Caki2 (cell line): ENCODE measurements around the gene MASP2. TPM values are rescaled to one million over a fixed set of nuclear protein-coding genes. Genes with fewer than 3 reads are reported as not detected.
"Not testable (repeated sequence)": the region's sequence is repeated elsewhere in the genome, so short reads cannot be mapped to it uniquely, and the experiment has no call there.

Source experiments
- DNase-seq: peaks from one replicate; pipeline ENCODE4 v3.0.0-alpha.2; 2015; ENCODE audit warnings: low read depth
- in situ Hi-C: cut with HindIII; loops from 2 replicates; pipeline ENCODE4 v1.10.0; 2016; ENCODE audit warnings: low sequenced_read_pairs, low pct_unique_long_range_greater_than_20kb, mixed read lengths
- total RNA-seq: library from RNA; depleted of rRNA; stranded (reverse); fragments of >200 nt; shearing (Covaris generic); gene quantifications from 2 replicates; pipeline ENCODE4 v1.2.3, GENCODE V29; 2014; ENCODE audit warnings: low replicate concordance; rRNA removed

The MASP2 gene
- total RNA-seq, result not detected in 2 replicates

DNA sequence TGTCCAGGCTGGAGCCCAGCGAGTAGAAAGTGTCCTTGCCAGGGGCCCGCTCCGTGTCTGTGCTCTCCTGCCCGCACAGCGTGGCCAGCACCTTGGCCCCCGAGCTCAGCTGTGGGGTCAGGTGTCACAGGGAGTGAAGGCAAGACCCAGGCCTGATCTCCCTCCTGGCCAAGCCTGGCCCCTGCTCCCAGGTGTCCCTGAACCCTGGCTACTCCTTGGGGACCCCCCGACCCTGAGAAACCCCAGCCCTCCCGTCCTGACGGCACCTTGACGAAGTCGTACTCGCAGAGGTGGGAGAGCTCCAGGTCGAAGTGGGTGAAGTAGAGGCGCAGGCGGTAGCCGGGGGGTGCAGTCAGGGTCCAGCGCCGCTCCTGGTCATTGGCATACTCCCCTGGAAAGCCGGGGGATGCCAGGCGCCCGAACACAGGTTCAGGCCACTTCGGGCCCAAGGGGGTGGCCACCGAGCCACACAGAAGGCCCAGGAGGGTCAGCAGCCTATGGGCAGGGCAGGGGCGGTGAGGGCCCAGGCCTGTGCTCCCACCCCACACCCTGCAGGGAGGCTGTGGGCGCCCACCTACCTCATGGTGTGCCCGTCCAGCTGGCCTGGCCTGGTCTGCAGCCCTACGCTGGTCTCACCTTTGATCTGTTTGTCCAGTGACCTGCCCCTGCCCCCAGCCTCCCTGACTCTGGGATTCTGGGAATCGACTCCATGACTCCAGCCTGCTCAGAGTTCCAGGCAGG, at the start of gene MASP2:
Gene MASP2 (minus strand): TSS at position 615 of the 741 bp plus-strand sequence. CDS start 32 bp downstream, at position 583.
- in situ Hi-C loops, result no loop called here
- no peak for DNase-seq

- in situ Hi-C loops, result not testable (repeated sequence)
Measured at GRCh38 chr1:11083784-11084183, 36.7 kb upstream of the MASP2 start.

DNA sequence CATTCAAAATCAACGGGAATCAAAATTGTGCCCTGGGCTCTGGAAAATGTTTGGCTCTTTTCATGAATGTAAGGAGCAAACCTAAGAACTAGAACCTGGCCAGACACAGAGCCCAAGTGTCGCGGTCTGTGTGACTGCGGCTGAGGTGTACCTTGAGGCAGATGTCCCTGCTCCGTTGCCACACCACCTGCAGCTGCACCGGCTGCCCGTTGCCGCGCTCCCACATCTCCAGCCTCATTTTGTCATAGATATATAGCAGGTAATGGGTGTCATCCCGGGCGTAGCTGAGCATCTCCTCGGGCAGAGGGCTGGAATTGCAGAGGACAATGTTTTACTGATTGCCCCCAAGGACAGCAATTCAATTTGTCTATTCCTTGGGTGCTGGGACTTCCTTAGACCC, 33.9 kb upstream of the MASP2 start:
- in situ Hi-C loops, result no loop called here
- no peak for DNase-seq

More at GRCh38 chr1:11083784-11084183, 36.7 kb upstream of the MASP2 start:
- DNase-seq, result not testable (repeated sequence)

DNA sequence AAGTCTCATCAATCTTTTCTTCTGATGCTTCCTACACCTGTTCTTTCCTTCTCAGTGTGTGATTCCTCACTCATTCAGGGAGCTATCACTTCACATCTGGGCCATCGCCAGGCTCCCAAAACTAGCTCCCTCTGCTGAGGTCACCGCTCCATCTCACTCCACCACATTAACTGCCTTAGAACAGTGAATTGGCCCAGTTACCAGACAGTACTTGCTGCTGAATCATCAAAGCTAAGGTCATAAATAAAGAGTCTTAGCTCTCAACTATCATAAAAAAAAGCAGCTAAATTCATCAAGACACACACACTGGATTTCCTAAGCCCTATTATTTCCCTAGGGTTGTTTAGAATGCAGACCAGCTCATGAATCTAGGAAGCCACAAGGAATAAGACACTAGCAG, 31.6 kb upstream of the MASP2 start:
- in situ Hi-C loops, result no loop called here
- DNase-seq, result no peak

GRCh38 chr1:11073398-11073797, 26.4 kb upstream of the MASP2 start:
- in situ Hi-C loops, DNase-seq: not testable (repeated sequence)

GRCh38 chr1:11072216-11072917, 25.3 kb upstream of the MASP2 start:
- in situ Hi-C loops, result no loop called here

GRCh38 chr1:11071463-11072215, 24.6 kb upstream of the MASP2 start:
- in situ Hi-C loops, result no loop called here
- DNase-seq, result no peak

More at GRCh38 chr1:11072216-11072917, 25.3 kb upstream of the MASP2 start:
- DNase-seq, result no peak

- in situ Hi-C loops, result no loop called here
- no peak for DNase-seq
Measured at GRCh38 chr1:11070876-11071275, 23.8 kb upstream of the MASP2 start.

DNA sequence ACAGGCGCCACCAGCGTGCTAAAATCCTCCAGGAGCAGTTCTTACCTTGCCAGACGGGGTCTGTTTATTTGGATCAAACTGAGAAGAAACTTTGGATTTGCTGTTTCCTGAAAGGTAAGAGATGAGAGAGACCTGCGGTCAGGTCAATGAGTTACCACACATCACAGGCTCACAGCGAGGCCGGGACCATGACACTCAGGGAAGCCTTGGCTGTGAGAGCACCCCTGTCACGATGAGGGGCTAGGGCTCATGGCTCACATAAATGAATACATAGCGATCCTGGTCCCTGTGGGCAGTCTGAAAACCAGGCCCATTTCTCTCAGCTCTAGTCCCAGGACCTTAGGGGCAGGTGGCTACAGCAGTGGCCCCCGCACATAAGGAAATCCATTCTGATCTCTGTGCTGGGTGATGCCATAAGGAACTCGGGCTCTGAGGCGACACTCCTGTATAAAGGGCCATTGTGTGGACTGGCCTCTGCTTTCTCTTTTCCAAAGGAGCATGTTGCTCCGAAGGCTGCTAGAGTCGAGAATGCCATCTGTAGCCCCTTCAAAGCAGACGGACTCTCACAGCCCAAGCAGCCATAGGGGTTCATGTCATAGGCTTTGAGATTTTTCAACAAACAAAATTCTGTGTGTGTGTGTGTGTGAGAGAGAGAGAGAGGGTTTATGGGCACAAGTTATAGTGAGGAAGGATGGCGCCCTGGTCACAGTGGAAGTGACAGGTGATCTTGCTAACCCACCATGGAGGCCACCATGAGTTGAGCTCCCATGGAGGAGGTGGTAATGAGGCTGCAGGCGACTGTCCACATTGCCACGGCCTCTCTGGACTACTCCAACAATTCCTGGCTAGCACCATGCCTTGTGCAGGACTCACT, 21.8 kb upstream of the MASP2 start:
- in situ Hi-C loops, result no loop called here
- DNase-seq, result no peak

DNA sequence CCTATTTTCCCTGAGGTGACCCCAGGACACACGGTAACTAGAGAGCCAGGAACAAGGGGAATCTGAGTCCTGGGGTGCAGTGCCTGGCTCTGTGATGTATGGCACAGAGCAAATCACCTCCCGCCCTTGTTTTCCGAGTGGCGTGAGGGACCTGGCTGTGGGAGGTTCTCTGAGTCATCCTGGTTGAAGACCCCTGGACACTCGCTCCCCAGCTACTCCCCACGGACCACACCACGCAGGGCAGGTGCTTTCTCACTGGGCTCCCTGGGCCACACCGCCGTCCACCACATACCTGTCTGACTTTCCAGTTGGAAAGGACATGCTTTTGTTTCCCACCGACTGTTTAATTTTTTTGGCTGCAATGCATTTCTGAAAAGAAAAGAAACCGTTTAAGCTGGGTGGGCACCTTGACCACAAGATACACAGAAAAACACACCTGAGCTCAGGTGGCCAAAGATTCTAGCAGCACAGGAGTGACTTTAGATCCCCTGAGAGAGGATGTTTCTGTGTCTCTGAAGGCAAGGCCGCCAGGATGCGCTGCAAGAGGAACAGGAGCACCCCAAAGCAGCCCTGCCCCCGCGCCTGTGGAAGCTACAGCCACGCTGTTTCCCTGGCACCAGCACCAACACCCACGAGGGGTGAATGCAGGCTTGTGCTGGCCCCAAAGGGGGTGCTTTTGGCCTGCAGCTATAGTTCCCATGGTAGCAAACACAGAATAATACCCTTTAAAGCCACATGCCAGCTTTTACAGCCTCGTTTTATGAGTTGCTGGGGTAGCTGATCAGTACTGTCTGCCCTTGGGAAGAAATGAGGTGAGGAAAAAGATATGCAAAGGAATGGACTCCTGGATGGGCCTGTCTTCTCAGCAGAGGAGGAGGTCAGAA, 20.9 kb upstream of the MASP2 start:
- no peak for DNase-seq
- in situ Hi-C loops, result no loop called here

DNA sequence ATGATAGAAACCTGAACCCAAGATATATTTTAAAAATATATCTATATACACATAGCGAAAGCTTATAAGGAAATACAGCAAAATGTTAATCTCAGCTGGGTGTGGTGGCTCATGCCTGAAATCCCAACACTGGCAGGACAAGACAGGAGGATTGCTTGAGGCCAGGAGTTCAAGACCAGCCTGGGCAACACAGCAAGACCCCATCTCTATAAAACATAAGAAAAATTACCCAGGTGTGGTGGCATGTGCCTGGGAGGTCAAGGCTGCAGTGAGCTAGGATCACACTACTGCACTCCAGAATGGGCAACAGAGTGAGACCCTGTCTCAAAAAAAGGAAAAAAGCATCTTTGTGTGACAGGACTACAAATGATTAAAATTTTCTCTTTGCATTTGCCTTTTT, 18.8 kb upstream of the MASP2 start:
- no peak for DNase-seq
- in situ Hi-C loops, result no loop called here

- in situ Hi-C loops, result no loop called here
- no peak for DNase-seq
Measured at GRCh38 chr1:11064942-11065341, 17.9 kb upstream of the MASP2 start.

DNA sequence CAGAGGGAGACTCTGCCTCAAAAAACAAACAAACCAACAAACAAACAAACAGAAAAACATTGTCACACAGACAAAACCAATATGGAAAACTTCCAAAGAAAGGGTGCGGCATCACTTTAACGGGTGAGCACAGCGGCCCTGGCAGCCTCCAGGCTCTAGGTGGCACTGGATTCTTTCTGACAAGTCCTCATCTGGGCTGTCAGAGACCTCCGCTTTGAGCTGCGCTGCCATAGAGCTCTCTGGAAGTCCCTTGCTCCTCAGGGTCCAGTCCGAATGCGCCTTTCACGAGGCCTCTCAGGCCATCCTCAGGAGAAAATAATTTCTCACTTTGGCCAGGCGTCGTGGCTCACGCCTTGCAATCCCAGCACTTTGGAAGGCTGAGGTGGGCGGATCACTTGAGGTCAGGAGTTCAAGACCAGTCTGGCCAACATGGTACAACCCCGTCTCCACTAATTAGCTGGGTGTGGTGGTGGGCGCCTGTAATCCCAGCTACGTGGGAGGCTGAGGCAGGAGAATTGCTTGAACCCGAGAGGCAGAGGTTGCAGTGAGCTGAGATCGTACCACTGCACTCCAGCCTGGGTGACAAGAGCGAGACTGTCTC, 17.0 kb upstream of the MASP2 start:
- in situ Hi-C loops, DNase-seq: not testable (repeated sequence)

DNA sequence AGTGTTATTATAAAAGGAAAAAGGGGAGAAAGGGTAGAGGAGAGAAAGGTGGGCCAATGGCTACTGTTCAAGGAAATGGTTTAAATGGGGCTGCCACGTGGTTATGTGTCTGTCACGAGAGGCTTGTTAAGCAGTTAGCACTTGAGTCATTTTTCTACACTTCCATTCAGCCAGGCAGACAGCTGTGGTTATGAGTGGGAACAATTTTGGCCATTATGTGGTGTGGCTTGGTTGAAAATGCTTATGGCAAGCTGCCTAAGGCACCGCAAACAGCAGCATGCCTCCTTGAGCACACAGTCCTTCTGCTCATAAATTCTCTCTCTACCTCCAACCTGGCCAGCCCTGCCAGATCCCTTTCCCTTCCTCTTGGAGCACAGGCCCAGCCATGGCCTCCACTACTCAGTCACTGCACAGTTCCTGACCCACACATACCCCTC, 15.9 kb upstream of the MASP2 start:
- in situ Hi-C loops, result no loop called here
- no peak for DNase-seq

DNA sequence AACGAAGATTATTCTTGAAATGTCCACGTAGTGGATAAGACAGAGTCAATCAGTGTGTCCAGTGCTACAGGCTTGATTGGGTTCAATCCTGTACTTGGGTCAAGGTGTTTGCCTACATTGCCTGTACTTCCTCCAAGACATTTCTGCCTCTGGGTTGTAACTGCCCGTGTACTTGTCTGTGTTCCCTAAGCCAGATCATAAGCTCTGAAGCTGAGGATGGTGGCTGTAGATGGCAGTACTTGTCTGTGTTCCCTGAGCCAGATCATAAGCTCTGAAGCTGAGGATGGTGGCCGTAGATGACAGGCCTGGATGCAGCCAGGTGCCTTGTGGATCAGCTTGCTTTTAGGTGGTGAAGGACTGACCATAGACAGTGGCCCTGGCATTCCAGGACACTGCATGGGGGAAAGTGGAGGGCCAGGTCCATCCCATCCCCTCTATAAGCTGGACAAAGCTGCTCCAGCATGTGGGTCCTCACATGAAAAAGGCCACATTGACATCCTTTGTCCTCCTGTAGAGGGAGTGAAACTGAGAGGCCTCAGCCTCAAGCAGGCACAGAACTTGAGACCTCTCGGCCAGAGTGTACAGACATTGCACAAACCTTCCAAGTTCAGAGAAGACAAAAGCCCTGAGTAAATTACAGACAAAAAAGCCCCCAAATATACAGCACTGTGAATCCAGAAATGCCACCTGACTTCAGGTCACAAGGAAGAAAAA, 14.8 kb upstream of the MASP2 start:
- in situ Hi-C loops, result no loop called here
- DNase-seq, result no peak
